ENCODE results near the gene SNX13.

DNA sequence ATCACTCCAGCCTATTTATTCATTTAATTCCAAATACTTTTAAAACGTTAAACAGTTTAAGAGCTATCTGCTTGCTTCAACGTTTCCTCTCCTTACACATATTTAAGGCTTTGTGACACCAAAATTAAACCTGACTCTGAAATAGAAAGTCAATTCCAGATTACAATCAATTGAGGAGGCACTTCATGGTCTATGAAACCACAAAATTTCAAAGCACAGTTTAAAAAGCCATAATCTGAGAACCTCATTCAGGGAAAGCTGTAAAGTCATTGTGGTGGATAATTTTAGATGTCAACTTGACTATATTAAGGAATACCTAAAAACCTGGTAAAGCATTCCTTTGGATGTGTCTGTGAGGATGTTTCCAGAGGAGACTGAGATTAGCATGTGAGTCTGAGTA lies 6.2 kb downstream of the SNX13 start:
- TF ChIP-seq, protein P1, sequence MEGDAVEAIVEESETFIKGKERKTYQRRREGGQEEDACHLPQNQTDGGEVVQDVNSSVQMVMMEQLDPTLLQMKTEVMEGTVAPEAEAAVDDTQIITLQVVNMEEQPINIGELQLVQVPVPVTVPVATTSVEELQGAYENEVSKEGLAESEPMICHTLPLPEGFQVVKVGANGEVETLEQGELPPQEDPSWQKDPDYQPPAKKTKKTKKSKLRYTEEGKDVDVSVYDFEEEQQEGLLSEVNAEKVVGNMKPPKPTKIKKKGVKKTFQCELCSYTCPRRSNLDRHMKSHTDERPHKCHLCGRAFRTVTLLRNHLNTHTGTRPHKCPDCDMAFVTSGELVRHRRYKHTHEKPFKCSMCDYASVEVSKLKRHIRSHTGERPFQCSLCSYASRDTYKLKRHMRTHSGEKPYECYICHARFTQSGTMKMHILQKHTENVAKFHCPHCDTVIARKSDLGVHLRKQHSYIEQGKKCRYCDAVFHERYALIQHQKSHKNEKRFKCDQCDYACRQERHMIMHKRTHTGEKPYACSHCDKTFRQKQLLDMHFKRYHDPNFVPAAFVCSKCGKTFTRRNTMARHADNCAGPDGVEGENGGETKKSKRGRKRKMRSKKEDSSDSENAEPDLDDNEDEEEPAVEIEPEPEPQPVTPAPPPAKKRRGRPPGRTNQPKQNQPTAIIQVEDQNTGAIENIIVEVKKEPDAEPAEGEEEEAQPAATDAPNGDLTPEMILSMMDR (IDR thresholded peaks at IDR 0.05; ENCODE audit: low read length) = no peak
- TF ChIP-seq EZH2 (IDR thresholded peaks at IDR 0.05; ENCODE audit: borderline replicate concordance, low read length) = no peak

Measured in OCI-LY1 (cell line).